ENCODE measurements around the gene TMOD3.

The TMOD3 gene

DNA sequence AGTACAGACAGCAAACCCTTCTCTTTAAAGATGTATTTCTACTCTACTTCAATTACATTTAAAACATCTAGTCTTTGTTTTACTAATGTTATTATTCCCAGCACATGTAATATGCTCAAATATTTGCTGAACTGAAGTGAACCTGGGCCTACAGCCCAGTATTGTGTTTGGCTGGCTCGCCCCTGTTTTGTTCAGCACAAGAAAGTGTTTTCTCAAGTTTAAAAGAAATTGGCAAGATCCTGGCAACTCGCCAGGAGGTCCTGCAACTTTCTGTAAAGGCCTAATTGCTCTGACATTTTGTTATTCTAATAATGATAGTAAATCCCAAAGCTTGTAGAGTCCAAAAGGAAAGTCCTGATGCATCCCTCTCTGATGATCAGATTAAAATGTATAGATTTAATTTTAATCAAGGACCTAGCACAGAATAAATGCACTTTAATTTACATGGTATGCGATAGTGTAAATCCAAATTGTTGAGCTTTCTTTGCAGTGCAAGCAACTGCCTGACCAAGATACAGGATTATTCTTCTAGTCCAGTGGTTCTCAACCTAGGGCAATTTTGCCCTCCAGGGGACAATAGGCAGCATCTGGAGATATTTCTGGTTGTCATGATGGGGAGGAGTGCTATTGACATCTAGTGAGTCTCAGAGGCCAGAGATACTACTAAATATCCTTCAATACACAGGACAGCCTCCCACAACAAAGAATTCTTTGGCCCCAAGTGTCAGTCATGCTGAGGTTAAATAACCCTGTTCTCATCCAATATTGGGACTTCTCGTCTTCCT lies 35.7 kb upstream of the TMOD3 start:
- TF ChIP-seq, protein P1, sequence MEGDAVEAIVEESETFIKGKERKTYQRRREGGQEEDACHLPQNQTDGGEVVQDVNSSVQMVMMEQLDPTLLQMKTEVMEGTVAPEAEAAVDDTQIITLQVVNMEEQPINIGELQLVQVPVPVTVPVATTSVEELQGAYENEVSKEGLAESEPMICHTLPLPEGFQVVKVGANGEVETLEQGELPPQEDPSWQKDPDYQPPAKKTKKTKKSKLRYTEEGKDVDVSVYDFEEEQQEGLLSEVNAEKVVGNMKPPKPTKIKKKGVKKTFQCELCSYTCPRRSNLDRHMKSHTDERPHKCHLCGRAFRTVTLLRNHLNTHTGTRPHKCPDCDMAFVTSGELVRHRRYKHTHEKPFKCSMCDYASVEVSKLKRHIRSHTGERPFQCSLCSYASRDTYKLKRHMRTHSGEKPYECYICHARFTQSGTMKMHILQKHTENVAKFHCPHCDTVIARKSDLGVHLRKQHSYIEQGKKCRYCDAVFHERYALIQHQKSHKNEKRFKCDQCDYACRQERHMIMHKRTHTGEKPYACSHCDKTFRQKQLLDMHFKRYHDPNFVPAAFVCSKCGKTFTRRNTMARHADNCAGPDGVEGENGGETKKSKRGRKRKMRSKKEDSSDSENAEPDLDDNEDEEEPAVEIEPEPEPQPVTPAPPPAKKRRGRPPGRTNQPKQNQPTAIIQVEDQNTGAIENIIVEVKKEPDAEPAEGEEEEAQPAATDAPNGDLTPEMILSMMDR (IDR thresholded peaks at IDR 0.05; ENCODE audit: low read depth, low read length, poor library complexity, severe bottlenecking): no peak
- TF ChIP-seq EZH2phosphoT487 (IDR thresholded peaks at IDR 0.05; ENCODE audit: borderline replicate concordance, low read length): no peak

GRCh38 chr15:51796847-51797401 lies 32.5 kb upstream of the TMOD3 start:
- H3K36me3 ChIP-seq (ENCODE audit: control insufficient read depth, low read length): no peaks in the 10 kb centered on the region
- no peaks in the 10 kb centered on the region for H3K9me2 ChIP-seq (replicated peaks; ENCODE audit: control insufficient read depth, low read length)
- H3K4me1 ChIP-seq (ENCODE audit: control insufficient read depth, low read length): peaks cover 6% of the 10 kb centered on the region
- H4K20me1 ChIP-seq (ENCODE audit: control insufficient read depth, insufficient read depth, low read depth, low read length): no peaks in the 10 kb centered on the region
- no peaks in the 10 kb centered on the region for H3K27me3 ChIP-seq (ENCODE audit: control insufficient read depth, low read length)
- no peak overlapping the region for H3K4me3 ChIP-seq (ENCODE audit: low read length)
- H3F3A ChIP-seq (ENCODE audit: control insufficient read depth, insufficient read depth): no peaks in the 10 kb centered on the region
- no peak overlapping the region for H3K27ac ChIP-seq (ENCODE audit: low read depth, low read length)
- TF ChIP-seq, protein P1 (IDR thresholded peaks at IDR 0.05; ENCODE audit: low read depth, low read length, poor library complexity, severe bottlenecking): no peak
- no peak for TF ChIP-seq EZH2phosphoT487 (IDR thresholded peaks at IDR 0.05; ENCODE audit: borderline replicate concordance, low read length)
- H3K79me2 ChIP-seq (ENCODE audit: control insufficient read depth, low read length): no peaks in the 10 kb centered on the region
- no peaks in the 10 kb centered on the region for H3K9me3 ChIP-seq (ENCODE audit: control insufficient read depth, insufficient read depth, low read length)
- no peak overlapping the region for H3K4me2 ChIP-seq (ENCODE audit: low read length)

More for the DNA sequence above, 35.7 kb upstream of the TMOD3 start:
- Histone ChIP-seq H3K27ac (ENCODE audit: low read depth, low read length) (no peak overlapping the region), H3F3A (ENCODE audit: control insufficient read depth, insufficient read depth) (no peaks in the 10 kb centered on the region), H3K9me2 (replicated peaks; ENCODE audit: control insufficient read depth, low read length) (no peaks in the 10 kb centered on the region), H3K4me3 (ENCODE audit: low read length) (no peak overlapping the region), H3K4me2 (ENCODE audit: low read length) (no peak overlapping the region), H3K4me1 (ENCODE audit: control insufficient read depth, low read length) (no peaks in the 10 kb centered on the region), H3K27me3 (ENCODE audit: control insufficient read depth, low read length) (no peaks in the 10 kb centered on the region), H4K20me1 (ENCODE audit: control insufficient read depth, insufficient read depth, low read depth, low read length) (no peaks in the 10 kb centered on the region), H3K9me3 (ENCODE audit: control insufficient read depth, insufficient read depth, low read length) (no peaks in the 10 kb centered on the region), H3K79me2 (ENCODE audit: control insufficient read depth, low read length) (no peaks in the 10 kb centered on the region), H3K36me3 (ENCODE audit: control insufficient read depth, low read length) (no peaks in the 10 kb centered on the region)

GRCh38 chr15:51798281-51798680 lies 31.2 kb upstream of the TMOD3 start:
- H3K4me3 ChIP-seq (ENCODE audit: low read length): no peak overlapping the region
- H3K36me3 ChIP-seq (ENCODE audit: control insufficient read depth, low read length): no peaks in the 10 kb centered on the region
- H4K20me1 ChIP-seq (ENCODE audit: control insufficient read depth, insufficient read depth, low read depth, low read length): no peaks in the 10 kb centered on the region
- no peaks in the 10 kb centered on the region for H3K9me3 ChIP-seq (ENCODE audit: control insufficient read depth, insufficient read depth, low read length)
- no peaks in the 10 kb centered on the region for H3F3A ChIP-seq (ENCODE audit: control insufficient read depth, insufficient read depth)
- H3K27ac ChIP-seq (ENCODE audit: low read depth, low read length): no peak overlapping the region
- no peak overlapping the region for H3K4me2 ChIP-seq (ENCODE audit: low read length)
- H3K9me2 ChIP-seq (replicated peaks; ENCODE audit: control insufficient read depth, low read length): no peaks in the 10 kb centered on the region
- peaks cover 10% of the 10 kb centered on the region for H3K4me1 ChIP-seq (ENCODE audit: control insufficient read depth, low read length)
- H3K79me2 ChIP-seq (ENCODE audit: control insufficient read depth, low read length): no peaks in the 10 kb centered on the region
- no peak for TF ChIP-seq EZH2phosphoT487 (IDR thresholded peaks at IDR 0.05; ENCODE audit: borderline replicate concordance, low read length)
- TF ChIP-seq, protein P1 (IDR thresholded peaks at IDR 0.05; ENCODE audit: low read depth, low read length, poor library complexity, severe bottlenecking): no peak
- no peaks in the 10 kb centered on the region for H3K27me3 ChIP-seq (ENCODE audit: control insufficient read depth, low read length)

Data from DOHH2 (cell line).